H9 (cell line): ENCODE measurements around the gene C16orf92. TPM values are rescaled to one million over a fixed set of nuclear protein-coding genes. Genes with fewer than 3 reads are reported as not detected.

Experiments
- DNase-seq: peaks from one replicate; pipeline ENCODE4 v3.0.0-alpha.2; 2017
- H2AFZ ChIP-seq: one replicate; pipeline ENCODE4 v1.6.1; 2013; ENCODE audit warnings: mild to moderate bottlenecking, low read length, control low read depth, moderate library complexity
- H2AK5ac ChIP-seq: 2 replicates; pipeline ENCODE4 v1.6.1; 2013; ENCODE audit warnings: low read length, control low read depth, mixed read lengths; ENCODE audit not compliant: insufficient read length
- H2BK120ac ChIP-seq: one replicate; pipeline ENCODE4 v1.6.1; 2013; ENCODE audit warnings: low read depth, mild to moderate bottlenecking, low read length, control low read depth, inconsistent platforms; ENCODE audit not compliant: poor library complexity, severe bottlenecking
- H2BK12ac ChIP-seq: 2 replicates; pipeline ENCODE4 v1.6.1; 2013; ENCODE audit warnings: low read length, control low read depth, mixed read lengths, low read depth; ENCODE audit not compliant: insufficient read length
- H2BK15ac ChIP-seq: 2 replicates; pipeline ENCODE4 v1.6.1; 2013; ENCODE audit warnings: low read depth, low read length, control low read depth
- H2BK20ac ChIP-seq: one replicate; pipeline ENCODE4 v1.6.1; 2013; ENCODE audit warnings: low read depth, mild to moderate bottlenecking, low read length, control low read depth, inconsistent platforms; ENCODE audit not compliant: poor library complexity, severe bottlenecking
- H2BK5ac ChIP-seq: 2 replicates; pipeline ENCODE4 v1.6.1; 2013; ENCODE audit warnings: low read length, control low read depth, mixed read lengths; ENCODE audit not compliant: insufficient read length
- H3K14ac ChIP-seq: 2 replicates; pipeline ENCODE4 v1.6.1; 2013; ENCODE audit warnings: low read length, control low read depth; ENCODE audit not compliant: insufficient read depth
- H3K18ac ChIP-seq: 2 replicates; pipeline ENCODE4 v1.6.1; 2013; ENCODE audit warnings: low read depth, mild to moderate bottlenecking, mixed read lengths, low read length, control low read depth; ENCODE audit not compliant: insufficient read length
- H3K23ac ChIP-seq: 2 replicates; pipeline ENCODE4 v1.6.1; 2013; ENCODE audit warnings: low read length, control low read depth, mixed read lengths, low read depth; ENCODE audit not compliant: insufficient read length
- H3K23me2 ChIP-seq: 2 replicates; pipeline ENCODE4 v1.6.1; 2013; ENCODE audit warnings: low read depth, mild to moderate bottlenecking, mixed read lengths, low read length, control low read depth; ENCODE audit not compliant: insufficient read length, poor library complexity, severe bottlenecking
- H3K27ac ChIP-seq: 2 replicates; pipeline ENCODE4 v1.5.1; 2013; ENCODE audit warnings: low read length, control low read depth, mixed read lengths, low read depth; ENCODE audit not compliant: insufficient read length
- H3K27me3 ChIP-seq: 2 replicates; pipeline ENCODE4 v1.6.1; 2013; ENCODE audit warnings: low read length, control low read depth, inconsistent platforms; ENCODE audit not compliant: insufficient read depth
- H3K4ac ChIP-seq: 2 replicates; pipeline ENCODE4 v1.6.1; 2013; ENCODE audit warnings: low read depth, mild to moderate bottlenecking, control low read depth, inconsistent platforms, low read length, moderate library complexity
- H3K4me1 ChIP-seq: 2 replicates; pipeline ENCODE4 v1.6.1; 2013; ENCODE audit warnings: low read length, control low read depth, inconsistent platforms; ENCODE audit not compliant: insufficient read depth
- H3K4me2 ChIP-seq: 2 replicates; pipeline ENCODE4 v1.6.1; 2013; ENCODE audit warnings: low read length, control low read depth, mixed read lengths; ENCODE audit not compliant: insufficient read length, insufficient read depth
- H3K56ac ChIP-seq: 2 replicates; pipeline ENCODE4 v1.6.1; 2013; ENCODE audit warnings: low read depth, mild to moderate bottlenecking, mixed read lengths, low read length, control low read depth; ENCODE audit not compliant: insufficient read length
- H3K79me1 ChIP-seq: 2 replicates; pipeline ENCODE4 v1.6.1; 2013; ENCODE audit warnings: low read depth, mild to moderate bottlenecking, moderate library complexity, low read length, control low read depth, inconsistent platforms; ENCODE audit not compliant: insufficient read depth, poor library complexity, severe bottlenecking
- H3K79me2 ChIP-seq: 2 replicates; pipeline ENCODE4 v1.6.1; 2013; ENCODE audit warnings: low read length, control low read depth, inconsistent platforms; ENCODE audit not compliant: insufficient read depth
- H3K9ac ChIP-seq: 2 replicates; pipeline ENCODE4 v1.6.1; 2013; ENCODE audit warnings: low read length, control low read depth, mixed read lengths; ENCODE audit not compliant: insufficient read length; ENCODE audit errors: extremely low read depth
- H3K9me3 ChIP-seq: one replicate; pipeline ENCODE4 v1.6.1; 2013; ENCODE audit warnings: low read depth, low read length, inconsistent platforms; ENCODE audit not compliant: control insufficient read depth
- H3T11ph ChIP-seq: one replicate; pipeline ENCODE4 v1.6.1; 2013; ENCODE audit warnings: mild to moderate bottlenecking, low read length, control low read depth, inconsistent platforms
- H4K20me1 ChIP-seq: one replicate; pipeline ENCODE4 v1.6.1; 2013; ENCODE audit not compliant: control insufficient read depth, insufficient read length, insufficient read depth
- H4K5ac ChIP-seq: 2 replicates; pipeline ENCODE4 v1.6.1; 2013; ENCODE audit warnings: low read depth, mild to moderate bottlenecking, mixed read lengths, low read length, control low read depth; ENCODE audit not compliant: insufficient read length
- H4K8ac ChIP-seq: replicated peaks from 2 replicates; pipeline ENCODE4 v1.6.1; 2013; ENCODE audit warnings: low read length, control low read depth, mixed read lengths, low read depth; ENCODE audit not compliant: insufficient read length
- H4K91ac ChIP-seq: 2 replicates; pipeline ENCODE4 v1.6.1; 2013; ENCODE audit warnings: low read depth, mild to moderate bottlenecking, moderate library complexity, mixed read lengths, low read length, control low read depth; ENCODE audit not compliant: insufficient read length
- H3K27ac Mint-ChIP-seq, 3 experiments: 2 replicates in 2 of 3; 3 replicates in 1 of 3; pipeline ENCODE4 v1.8.0; 2020 to 2021; ENCODE audit warnings: mixed read lengths in 3 of 3, mild to moderate bottlenecking in 1 of 3, moderate library complexity in 1 of 3
- H3K27me3 Mint-ChIP-seq: 2 replicates; pipeline ENCODE4 v1.8.0; 2021; ENCODE audit warnings: low read depth, mild to moderate bottlenecking, moderate library complexity, mixed read lengths
- H3K36me3 Mint-ChIP-seq, 3 experiments: 2 replicates in 2 of 3; 3 replicates in 1 of 3; pipeline ENCODE4 v1.8.0; 2020 to 2021; ENCODE audit warnings: low read depth in 3 of 3, mixed read lengths in 3 of 3; ENCODE audit not compliant: insufficient read depth in 1 of 3
- H3K4me1 Mint-ChIP-seq, 2 experiments: 2 replicates each; pipeline ENCODE4 v1.8.0; 2020; ENCODE audit warnings: mixed read lengths in 2 of 2
- H3K4me3 Mint-ChIP-seq, 2 experiments: 2 replicates in 1 of 2; 3 replicates in 1 of 2; pipeline ENCODE4 v1.8.0; 2020 to 2021; ENCODE audit warnings: mild to moderate bottlenecking in 2 of 2, mixed read lengths in 2 of 2, moderate library complexity in 1 of 2
- H3K9me3 Mint-ChIP-seq, 2 experiments: 2 replicates in 1 of 2; 3 replicates in 1 of 2; pipeline ENCODE4 v1.8.0; 2020; ENCODE audit warnings: mild to moderate bottlenecking in 2 of 2, mixed read lengths in 2 of 2, moderate library complexity in 1 of 2
- CTCF ChIP-seq: fragments of 200-600 bp; sonication (generic); conservative IDR thresholded peaks from 3 replicates; pipeline ENCODE4 v1.8.0; 2021; ENCODE audit warnings: antibody characterized with exemption, mild to moderate bottlenecking
- WGBS: extraction: QIAGEN DNeasy Blood & Tissue Kit; methylation state at CpG from one replicate; pipeline ENCODE4 v1.1.7; 2013; ENCODE audit warnings: missing lambda C conversion rate, low lambda C conversion rate, mixed read lengths; ENCODE audit not compliant: insufficient read length; ENCODE audit errors: extremely low coverage; 5-methylcytosine and 5-hydroxymethylcytosine counted together
- total RNA-seq: library from RNA; stranded (reverse); gene quantifications from 2 replicates; pipeline ENCODE4 v1.2.1, GENCODE V29; 2021

Gene C16orf92
- total RNA-seq, 1 experiment from 2014 or later, result not detected

GRCh38 chr16:30046588-30046987, 23.6 kb downstream of the C16orf92 start:
- no peak overlapping the region for H2AFZ ChIP-seq
- DNase-seq, result no peak
- no peak overlapping the region for H3K4me2 ChIP-seq
- Mint-ChIP-seq H3K4me3 (no peak overlapping the region), H3K27ac (no peak overlapping the region), H3K27me3 (peaks cover 17% of the 10 kb centered on the region), H3K9me3 (no peaks in the 10 kb centered on the region; a peak in 1 of 5 replicates), H3K4me1 (peaks cover 0 to 4% of the 10 kb centered on the region in 2 experiments; a peak in 3 of 4 replicates), H3K36me3 (no peaks in the 10 kb centered on the region)
- H3K27me3 ChIP-seq, result no peaks in the 10 kb centered on the region
- no peak overlapping the region for H3K4ac ChIP-seq
- no peak overlapping the region for H3K18ac ChIP-seq
- no peak overlapping the region for H3K27ac ChIP-seq
- no peak for TF ChIP-seq CTCF
- H2BK5ac ChIP-seq, result no peak overlapping the region
- no peaks in the 10 kb centered on the region for H4K20me1 ChIP-seq
- no peak overlapping the region for H2BK12ac ChIP-seq
- H3K23ac ChIP-seq, result no peak overlapping the region
- H4K91ac ChIP-seq, result no peak overlapping the region
- no peak overlapping the region for H3K9ac ChIP-seq
- no peak overlapping the region for H4K5ac ChIP-seq
- no peaks in the 10 kb centered on the region for H3K9me3 ChIP-seq
- H3K79me2 ChIP-seq, result no peaks in the 10 kb centered on the region
- no CpG with 5 or more reads among the region's 1 CpG for WGBS
- no peak overlapping the region for H2AK5ac ChIP-seq
- H3K79me1 ChIP-seq, result no peaks in the 10 kb centered on the region
- no peak overlapping the region for H3T11ph ChIP-seq
- no peak overlapping the region for H2BK20ac ChIP-seq
- H3K14ac ChIP-seq, result no peak overlapping the region
- H3K23me2 ChIP-seq, result no peaks in the 10 kb centered on the region
- no peak overlapping the region for H3K56ac ChIP-seq
- no peak overlapping the region for H2BK15ac ChIP-seq
- H4K8ac ChIP-seq, result no peak overlapping the region
- no peaks in the 10 kb centered on the region for H3K4me1 ChIP-seq
- H2BK120ac ChIP-seq, result no peak overlapping the region
